8988T (cell line): Measurements from ENCODE around the gene PPID.
"Not testable (repeated sequence)": the region's sequence is repeated elsewhere in the genome, so short reads cannot be mapped to it uniquely, and the experiment has no call there.

Experiments
- DNase-seq: peaks from one replicate; pipeline ENCODE4 v3.0.0; 2011

PPID gene

DNA sequence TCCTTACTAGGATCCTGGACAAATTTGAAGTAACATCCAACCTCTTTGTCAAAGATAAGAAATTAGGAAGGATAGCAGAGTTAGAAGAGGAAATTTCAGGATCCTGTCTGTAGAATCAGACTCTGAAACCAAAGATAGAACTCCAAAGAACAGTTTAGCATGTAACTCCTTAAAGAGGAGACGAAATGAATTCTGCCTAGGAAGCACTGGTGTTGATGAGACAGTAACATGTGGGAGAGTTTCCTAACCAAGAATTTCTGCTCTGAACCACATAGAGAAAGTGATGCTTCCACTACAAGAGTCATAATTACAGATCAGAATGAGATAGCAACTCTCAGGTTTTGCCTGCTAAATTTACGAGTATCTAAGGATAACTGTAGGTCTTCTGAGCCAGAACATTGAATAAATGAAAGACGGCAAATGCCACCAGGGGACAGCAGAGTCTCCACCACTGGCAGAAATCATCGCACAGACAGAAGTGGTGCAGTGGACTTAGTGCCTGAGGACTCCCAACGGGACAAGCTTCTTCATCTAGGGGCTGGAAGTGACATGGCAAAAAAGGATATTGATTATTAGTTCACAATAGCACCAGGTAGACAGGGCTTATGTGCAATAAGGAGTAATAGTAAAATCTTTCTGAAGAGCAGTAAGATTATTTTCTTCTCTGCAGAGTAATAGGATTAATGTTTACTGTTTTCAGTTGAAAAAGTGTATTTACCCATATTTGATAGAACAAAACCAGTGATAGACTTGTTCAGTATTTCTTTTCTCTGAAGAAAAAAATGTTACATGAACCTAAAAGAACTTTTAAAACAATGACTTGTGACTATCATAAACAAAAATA lies 6.7 kb upstream of the PPID start:
- peak; percentile 23 for DNase-seq

DNA sequence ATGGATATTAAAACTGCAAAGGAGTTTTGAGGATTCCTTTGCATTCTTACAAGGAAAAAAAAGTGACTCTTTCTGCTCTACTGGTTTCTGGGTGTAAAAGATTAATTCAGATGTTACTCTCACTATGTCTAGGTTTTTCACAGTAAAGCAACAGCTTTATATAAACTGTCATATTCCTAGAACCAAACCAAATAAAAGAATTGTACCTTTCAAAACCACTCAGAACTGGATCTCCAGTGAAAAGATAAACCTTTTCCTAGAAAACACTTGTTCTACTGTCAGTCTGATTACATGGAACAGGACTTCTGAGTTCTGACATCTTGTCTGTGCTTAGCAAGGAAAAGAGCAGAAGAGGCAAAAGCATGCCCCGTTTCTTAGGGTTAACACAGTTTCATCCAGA lies 5.0 kb upstream of the PPID start:
- no peak for DNase-seq

DNA sequence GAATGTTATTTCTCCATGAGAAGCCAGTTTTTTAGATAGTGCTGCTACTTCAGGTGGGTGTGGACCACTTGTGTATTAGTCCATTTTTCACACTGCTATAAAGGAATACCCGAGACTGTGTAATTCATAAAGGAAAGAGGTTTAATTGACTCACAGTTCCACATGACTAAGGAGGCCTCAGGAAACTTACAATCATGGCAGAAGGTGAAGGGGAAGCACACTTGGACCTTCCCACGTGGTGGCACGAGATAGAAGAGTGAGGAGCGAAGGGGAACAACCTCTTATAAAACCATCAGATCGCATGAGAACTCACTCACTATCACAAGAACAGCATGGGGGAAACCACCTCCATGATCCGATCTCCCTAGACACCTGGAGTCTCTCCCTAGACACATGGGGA lies 3.4 kb upstream of the PPID start:
- DNase-seq, result no peak

DNA sequence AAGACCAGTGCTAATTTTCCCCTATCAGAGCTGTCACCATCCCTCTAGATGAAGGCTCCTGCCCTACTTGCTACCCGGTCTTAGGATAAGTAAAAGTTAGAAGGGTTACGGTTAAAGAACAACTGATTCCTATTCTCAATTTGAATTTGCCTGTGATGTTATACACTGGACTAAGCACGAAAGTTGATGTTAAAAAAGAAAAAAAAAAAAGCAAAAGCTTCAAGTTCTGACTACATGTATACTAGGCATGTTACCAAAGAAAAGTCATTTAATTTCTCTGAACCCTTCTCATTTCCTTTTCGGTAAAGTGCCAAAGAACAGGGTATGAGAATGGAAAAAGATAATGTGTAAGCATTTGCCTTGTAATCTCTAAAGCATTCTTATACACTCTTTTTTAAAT lies 1.4 kb upstream of the PPID start:
- no peak for DNase-seq

DNA sequence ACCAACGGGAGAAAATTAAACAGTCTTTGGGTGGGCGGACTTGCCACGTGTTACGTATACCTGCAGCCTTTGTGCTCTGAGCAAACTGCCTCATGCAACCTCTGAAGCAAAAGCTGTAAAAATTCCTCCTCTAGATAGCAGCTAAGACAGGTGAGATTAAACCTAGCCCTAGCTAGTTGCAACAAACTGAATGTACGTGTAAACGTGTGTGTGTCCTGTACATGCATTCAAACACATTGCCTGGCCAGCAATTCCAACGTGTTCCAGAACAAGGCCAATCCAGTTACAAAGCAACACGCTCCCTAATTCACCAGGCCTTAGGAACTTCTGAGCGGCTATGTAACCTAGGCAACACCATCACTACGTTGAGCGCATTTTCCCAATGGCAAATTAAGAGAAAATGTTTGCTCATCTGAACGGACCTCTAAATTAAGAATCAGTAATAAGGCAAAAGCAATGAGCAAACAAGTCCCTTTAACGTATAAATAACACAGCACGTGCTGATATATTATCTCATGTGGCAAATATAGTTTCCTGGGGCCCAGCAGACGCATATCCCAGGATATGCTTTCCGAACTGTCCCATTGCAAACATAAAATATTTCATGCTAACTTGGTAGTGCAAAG lies 792 bp downstream of the PPID start:
- DNase-seq, result no peak

DNA sequence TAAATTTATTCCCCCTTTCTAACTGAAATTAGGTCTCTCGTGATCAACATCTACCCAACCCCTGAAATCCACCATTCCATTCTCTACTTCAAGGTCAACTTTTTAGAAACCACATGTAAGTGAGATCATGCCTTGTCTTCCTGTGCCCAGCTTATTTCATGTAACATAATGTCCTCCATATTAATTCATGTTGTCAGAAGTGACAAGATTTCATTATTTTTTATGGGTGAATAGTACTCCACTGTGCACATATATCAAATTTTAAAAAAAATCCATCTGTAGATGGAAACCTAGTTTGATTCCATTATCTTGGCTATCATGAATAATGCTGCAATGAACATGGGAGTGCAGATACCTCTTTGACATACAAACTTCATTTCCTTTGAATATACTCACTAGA lies 1.5 kb downstream of the PPID start:
- no peak for DNase-seq

DNA sequence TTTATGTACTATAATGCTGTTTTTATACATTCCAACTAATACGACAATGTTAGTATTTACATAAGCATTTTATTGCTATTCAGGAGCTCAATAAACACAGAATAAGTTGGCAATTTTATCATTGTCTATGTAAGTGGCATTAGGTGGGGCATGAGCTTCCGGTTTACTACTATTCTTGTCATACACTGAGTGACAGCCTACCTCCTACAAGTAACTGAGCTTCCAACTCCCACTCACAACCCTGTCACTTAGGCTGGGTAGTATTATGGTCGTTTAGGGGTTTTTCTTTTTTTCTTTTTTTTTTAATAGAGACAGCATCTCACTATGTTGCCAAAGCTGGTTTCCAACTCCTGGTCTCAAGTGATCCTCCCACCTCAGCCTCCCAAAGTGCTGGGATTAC lies 7.4 kb downstream of the PPID start:
- no peak for DNase-seq

DNA sequence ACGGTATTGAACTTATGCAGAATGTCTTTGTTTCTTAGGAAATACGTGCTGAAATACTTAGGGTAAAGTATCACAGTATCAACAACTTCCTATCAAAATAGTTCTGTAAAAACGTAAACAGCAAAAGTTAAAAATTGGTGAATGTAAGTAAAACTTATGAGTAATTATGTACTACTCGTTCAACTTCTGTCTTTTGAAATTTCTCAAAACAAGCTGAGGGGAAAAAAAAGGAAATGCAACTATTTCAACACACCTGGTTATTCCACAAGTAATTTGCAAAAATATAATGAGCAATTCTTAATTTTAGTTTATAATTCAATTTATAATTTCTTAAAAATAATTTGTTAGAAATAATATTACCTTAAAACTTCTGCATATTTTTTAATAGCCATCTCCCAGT lies 8.3 kb downstream of the PPID start:
- DNase-seq, result no peak

DNA sequence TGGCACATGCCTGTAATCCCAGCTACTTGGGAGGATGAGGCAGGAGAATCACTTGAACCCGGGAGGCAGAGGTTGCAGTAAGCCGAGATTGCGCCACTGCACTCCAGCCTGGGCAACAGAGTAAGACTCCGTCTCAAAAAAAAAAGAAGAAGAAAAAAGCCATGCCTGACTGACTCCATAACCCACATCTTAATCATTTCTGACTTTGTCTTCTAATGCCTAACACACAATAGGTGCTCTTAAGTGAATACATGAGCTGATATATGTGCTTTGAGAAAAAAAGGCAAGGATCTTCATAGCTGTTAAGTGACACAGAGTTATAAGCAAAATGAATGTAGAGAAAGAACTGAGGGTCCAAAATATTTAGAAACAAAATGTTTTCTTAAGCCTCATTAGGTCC lies 10.6 kb downstream of the PPID start:
- not testable (repeated sequence) for DNase-seq

DNA sequence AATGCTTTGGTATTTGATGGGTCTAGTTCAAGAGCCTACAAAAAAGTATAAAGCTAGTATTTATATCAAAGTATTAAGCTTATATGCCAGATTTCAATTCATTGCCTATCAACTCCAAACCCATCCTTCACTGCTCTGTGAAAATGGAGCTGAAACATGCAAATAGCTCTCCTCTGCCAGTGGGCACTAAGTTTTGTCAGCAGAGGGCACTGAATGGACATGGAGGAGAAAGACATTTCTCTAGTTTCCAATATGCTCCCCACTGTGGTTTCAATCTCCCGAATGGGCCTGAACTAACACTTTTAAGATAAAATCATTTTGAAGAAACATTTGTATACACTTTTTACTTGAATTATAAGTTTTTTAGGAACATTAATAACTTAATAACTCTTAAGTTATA lies 12.4 kb downstream of the PPID start:
- no peak for DNase-seq

DNA sequence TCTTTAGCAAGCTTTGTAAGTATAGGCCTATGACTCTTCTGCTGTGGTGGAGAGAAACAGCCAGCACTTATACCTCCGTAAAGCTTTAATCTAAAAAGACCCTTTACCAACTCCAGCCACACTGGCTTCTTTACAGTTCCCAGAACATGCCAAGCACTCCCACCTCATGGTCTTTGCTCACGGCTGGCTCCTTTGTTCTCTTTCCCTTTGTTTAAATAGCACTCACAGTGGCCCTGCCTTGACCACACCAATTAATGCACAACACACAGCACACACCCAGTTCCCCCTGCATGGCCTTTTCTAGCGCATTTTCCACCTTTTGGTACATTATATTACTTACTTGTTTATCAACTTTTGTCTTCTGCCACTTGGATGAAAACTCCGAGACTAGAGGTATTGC lies 18.9 kb downstream of the PPID start:
- DNase-seq, result no peak

DNA sequence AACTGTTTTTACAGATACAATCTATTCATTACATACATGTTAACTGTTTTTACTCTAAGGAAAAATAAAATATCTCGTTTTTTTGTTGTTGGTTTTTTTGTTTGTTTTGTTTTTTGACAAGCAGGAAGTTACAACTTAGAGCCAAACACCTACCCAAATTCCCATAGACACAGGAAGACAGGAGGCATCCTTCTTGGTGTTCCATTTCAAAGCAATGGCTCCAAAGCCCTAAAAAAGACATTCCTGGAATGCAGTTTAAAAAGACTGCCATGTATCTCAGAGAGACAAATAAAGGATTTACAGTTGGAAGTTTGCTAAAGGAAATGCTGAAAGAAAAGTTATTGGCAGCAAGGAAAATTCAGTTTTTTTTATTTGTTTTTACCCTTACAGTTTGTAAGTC lies 34.4 kb downstream of the PPID start:
- no peak for DNase-seq

DNA sequence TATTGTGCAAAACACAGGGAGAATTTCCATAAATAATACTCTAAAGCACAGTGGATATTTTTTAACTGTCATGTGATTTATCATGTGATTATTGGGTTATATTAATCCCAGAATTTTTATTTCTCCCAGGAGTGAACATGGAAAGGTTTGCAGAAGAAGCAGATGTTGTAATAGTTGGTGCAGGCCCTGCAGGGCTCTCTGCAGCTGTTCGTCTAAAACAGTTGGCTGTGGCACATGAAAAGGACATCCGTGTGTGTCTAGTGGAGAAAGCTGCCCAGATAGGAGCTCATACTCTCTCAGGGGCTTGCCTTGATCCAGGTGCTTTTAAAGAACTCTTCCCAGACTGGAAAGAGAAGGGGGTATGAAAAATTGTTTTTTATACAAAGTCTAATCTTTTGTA lies 41.1 kb downstream of the PPID start:
- no peak for DNase-seq

DNA sequence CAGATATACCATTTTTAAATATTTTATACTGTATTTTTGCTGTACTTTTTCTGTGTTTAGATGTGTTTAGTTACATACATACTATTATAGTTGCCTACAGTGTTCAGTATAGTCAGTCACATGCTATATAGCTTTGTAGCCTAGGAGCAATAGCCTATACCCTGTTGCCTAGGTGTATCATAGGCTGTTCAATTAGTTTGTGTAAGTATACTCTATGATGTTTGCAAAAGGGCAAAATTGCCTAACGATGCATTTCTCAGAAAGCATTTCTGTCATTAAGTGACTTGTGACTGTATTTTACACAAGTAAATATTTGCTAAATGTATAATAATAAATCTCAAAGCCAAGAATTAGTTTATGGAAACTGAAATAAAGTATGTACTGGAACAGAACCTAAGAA lies 41.6 kb downstream of the PPID start:
- DNase-seq, result no peak

DNA sequence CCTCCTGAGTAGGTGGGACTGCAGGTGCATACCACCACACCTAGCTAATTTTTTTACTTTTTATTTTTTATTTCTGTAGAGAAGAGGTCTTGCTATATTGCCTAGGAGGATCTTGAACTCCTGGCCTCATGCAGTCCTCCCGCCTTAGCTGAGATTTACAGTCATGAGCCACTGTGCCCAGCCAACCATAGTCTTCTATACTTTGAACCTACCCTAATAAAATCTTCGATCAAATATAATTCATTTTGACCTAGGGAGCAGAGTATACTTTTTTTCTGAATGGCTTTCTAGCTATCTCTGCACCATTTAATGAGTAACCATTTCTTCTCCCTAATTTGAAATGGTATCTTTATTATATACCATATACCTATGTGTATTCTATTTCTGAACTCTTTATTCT lies 44.4 kb downstream of the PPID start:
- DNase-seq, result no peak

DNA sequence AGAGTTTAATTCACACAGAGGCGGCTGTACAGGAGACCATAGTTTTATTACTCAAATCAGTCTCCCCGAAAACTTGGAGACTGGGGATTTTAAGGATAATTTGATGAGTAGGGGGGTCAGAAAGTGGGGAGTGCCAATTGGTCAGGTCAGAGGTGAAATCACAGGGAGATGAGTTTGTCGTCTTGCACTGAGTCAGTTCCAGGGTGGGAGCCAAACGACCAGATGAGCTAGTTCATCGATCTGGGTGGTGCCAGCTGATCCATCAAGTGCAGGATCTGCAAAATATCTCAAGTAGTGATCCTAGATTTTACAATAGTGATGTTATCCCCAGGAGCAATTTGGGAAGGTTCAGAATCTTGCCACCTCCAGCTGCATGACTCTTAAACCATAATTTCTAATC lies 47.1 kb downstream of the PPID start:
- no peak for DNase-seq

DNA sequence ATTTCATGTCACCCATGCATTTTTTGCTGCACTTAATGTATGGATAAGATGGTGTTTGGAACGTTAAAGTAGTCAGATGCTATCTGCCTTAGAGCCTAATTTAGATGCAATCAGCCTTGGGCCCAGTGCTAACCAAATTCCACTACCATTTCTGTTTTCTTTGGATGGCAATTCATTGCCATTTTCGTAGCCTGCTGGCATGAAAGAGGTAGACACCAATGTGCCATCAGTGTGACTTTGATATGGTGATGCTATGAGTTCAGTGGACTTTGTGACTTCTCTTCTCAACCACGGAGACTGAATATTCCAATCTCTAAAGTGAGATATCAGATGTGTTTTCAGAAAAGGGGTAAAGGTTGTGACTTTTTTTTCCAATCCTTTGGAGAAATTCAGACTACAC lies 49.6 kb downstream of the PPID start:
- DNase-seq, result no peak

DNA sequence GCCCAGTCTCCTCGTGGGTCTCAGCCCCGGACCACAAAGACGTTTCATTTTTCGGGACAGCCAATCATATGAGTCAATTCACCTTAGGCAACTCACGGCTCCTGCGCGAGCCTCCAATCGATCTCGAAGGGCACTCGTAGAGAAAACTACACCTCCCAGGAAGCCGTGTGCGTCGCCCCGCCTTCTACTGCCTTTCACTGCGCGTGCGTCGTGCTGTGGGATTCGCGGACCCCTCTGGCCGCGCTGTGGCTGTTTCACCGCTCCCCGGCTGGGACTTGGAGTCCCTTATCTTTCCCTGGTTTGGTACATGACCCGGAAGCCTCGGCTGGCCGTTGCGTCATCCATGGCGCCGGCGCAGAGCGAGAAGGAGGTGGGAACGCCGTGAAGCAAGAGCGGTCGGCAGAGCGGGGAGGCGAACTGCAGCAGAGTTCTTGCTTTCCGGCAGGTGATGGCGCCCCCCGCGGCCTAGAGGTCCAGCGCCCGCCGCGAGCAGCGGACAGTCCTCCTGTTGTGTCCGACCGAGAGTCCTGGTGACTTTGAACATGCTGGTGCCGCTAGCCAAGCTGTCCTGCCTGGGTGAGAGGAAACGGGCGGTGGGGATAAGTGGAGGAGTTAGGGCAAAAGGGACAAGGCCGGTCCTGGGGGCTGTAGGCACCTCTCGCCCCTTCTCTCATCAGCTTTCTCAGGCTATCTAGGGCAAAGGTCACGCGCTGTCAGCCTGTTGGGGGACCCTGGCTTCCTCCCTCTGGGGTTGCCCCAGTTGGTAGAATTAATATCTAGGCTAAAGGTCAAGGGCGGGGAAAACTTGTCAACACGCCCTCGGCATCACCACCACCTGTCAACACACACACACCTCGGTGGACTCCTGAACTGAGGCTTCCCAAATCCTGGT lies 51.0 kb downstream of the PPID start, which contains the start of gene ETFDH:
TSS of gene ETFDH (plus strand) at position 382 of the 892 bp plus-strand sequence. CDS start at position 543, 161 bp downstream.
- peak; percentile 65 for DNase-seq

DNA sequence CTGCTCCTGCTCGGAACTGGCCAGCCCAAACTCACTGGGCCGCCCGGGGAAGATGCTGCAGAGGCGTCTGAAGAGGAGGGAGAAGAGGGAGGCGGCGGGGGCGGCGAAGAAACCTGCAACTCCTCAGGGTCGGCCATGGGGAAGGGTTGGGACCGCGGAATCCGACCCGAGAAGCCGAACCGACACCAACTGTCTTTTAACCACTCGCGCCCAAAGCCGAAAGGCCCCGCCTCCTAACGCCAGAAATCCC lies 51.6 kb downstream of the PPID start, which contains the start of gene C4orf46:
TSS of gene C4orf46 (minus strand) at position 223 of the 250 bp plus-strand sequence. CDS start at position 137, 86 bp downstream.
- DNase-seq, result no peak

DNA sequence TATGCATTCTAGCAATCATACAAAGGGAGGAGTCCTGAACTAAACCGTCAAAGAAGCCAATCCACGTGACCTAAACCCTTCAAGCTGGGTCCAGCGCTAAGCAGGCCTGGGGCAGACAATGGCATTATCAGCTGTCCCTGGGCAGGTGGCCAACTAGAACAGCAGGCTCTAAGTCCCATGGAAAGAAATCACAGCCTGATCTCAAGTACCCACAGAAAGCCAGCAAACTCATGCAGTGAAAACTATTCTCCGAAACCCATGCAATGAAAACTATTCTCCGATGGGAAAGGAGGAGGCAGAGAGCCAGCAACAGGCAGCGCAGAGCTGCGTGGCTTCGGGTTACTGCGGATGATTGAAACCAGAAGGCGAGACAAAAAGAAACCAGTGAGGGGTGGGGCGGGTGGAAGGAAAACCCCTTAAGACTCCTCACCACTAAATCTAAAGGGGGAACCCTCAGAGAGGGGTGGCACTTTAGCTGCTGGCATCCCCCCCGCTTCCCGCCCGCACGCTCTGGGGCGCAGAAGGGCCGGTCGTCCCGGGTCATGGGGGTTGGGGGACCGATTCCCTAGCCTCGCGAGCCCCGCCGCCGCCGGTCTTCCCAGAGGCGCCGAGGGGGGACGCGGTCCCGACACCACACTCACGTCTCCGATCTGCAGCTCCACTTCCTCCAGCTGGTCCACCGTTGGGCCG lies 52.1 kb downstream of the PPID start:
- no peak for DNase-seq

DNA sequence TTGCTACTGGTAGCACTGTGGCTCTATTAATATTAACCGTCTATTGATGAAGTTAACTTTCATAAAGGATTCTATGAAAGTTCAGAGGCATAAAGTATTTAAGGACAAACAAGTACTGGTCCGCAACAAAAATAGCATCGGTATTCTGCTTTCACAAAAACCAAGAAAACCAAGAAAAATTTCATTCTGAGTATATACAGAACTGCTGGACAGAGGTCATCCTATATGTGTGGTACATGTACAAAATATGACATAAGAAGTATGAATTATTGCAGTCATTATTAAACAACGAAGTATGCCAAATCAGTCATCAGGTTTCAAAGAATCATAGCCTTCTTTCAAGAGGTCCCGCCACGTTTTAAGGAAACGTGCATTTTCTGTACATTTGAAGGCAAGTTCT lies 53.9 kb downstream of the PPID start:
- no peak for DNase-seq

DNA sequence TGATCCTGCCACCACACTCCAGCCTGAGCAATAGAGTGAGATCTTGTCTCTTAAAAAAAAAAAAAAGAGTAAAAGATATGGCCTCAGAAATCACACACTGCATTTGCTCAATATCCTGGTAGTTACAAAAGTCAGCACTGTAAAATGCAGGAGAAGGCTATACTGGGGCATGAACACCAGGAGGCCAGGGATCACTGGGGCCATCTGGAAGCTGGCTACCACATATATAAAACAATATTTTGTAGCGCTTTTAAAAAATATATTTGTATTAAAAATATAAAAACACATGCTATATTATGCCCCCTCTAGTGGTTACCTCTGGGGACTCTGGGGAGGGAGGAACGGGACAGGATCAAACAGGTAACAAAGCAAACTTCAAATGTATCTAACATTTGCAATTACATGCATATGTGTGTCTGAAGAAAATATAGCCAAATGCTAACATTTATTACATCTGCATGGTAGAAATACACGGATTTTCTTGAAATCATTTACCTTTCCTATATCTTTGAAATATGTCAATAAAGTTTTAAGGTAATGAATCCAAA lies 55.5 kb downstream of the PPID start:
- no peak for DNase-seq

DNA sequence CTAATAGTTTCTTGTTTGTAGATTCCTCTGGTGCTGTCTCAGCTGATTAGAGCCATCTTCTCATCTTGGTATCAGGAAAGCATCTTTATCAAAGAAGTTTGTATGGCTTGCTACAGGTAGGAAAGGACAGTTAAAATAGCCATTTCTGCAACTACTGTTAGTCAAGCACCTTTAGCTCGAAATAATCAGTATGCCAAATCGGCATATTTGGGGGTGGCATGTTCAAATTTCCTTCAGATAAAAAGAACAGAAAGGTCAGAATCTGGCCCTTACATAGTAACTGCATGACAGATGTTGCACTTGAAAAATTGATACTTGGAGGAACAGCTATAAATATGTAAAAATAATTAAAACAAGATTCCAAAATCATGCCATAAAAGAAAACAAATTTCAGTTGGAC lies 56.3 kb downstream of the PPID start:
- no peak for DNase-seq
